ENCODE measurements around the gene FAHD2A.
"Not testable (repeated sequence)": the region's sequence is repeated elsewhere in the genome, so short reads cannot be mapped to it uniquely, and the experiment has no call there.

Gene FAHD2A

DNA sequence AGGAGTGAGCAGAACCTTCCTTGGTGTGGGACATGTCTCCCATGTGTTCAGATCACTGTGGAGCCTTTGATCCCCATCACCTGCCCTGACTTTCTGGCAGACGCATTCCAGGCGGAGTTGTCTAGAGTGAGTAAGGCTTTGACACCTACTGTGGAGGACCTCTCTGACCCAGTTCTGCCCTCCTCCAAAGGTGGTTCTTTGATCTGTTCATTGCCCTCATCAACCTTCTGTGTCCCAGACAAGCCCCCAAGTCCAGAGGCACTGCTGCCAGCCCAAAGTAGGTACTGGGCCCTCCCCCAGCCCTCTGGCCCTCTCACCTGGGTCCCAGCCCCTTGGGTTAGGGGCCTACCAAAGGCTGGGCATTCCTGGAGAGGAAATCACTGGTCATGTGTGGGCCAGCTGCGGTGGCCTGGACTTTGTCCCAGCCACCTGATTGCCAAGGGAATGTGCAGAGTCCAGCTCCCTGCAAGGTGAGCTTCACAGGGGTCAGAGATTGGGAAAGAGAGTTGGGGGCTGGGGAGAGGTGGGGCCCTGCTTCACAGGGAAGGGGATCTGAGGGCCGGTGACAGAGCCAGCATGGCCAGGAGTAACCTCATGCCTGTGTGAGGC is 12.1 kb upstream of the FAHD2A start:
- H3K4me1 ChIP-seq = no peaks in the 10 kb centered on the region
- no peak overlapping the region for H3K4me3 ChIP-seq
- no peaks in the 10 kb centered on the region for H3K36me3 ChIP-seq
- H3K27me3 ChIP-seq = no peaks in the 10 kb centered on the region
- no peaks in the 10 kb centered on the region for H3K9me3 ChIP-seq
- H3K27ac ChIP-seq = no peak overlapping the region
- no peak for TF ChIP-seq Cebpa-rat (IDR thresholded peaks at IDR 0.05)
- H4K20me1 ChIP-seq = no peaks in the 10 kb centered on the region
- no peak overlapping the region for H3K9ac ChIP-seq
- H3K4me2 ChIP-seq = no peak overlapping the region

DNA sequence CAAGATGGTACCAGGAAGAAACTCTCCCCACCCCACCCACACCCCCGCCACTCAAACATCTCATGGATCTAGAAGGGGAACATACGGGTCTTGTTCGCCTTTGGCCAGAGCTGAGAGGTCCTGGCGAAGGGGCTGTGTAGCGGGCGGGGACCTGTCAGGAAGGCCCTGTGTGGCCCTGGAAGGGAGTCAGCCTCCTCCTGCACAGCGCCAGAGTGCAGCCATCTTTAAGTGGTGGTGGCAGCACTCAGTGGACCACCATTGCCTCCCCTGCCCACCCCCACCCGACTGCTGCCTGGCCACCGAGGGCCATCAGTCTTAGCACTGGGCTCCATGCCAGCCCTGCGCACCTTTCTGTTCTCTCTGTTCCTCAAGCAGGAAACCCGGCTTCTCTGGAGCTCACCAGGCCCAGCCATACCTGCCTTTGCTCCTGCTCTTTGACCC is 11.6 kb upstream of the FAHD2A start:
- H4K20me1 ChIP-seq = no peaks in the 10 kb centered on the region
- no peaks in the 10 kb centered on the region for H3K9me3 ChIP-seq
- H3K27me3 ChIP-seq = no peaks in the 10 kb centered on the region
- H3K4me1 ChIP-seq = no peaks in the 10 kb centered on the region
- no peaks in the 10 kb centered on the region for H3K36me3 ChIP-seq
- H3K27ac ChIP-seq = no peak overlapping the region
- no peak for TF ChIP-seq Cebpa-rat (IDR thresholded peaks at IDR 0.05)
- no peak overlapping the region for H3K4me2 ChIP-seq
- H3K9ac ChIP-seq = no peak overlapping the region
- no peak overlapping the region for H3K4me3 ChIP-seq

- H3K27me3 ChIP-seq = no peaks in the 10 kb centered on the region
- no peaks in the 10 kb centered on the region for H3K9me3 ChIP-seq
- no peak overlapping the region for H3K27ac ChIP-seq
- H3K9ac ChIP-seq = no peak overlapping the region
- H3K4me2 ChIP-seq = no peak overlapping the region
- H3K4me3 ChIP-seq = no peak overlapping the region
- TF ChIP-seq Cebpa-rat (IDR thresholded peaks at IDR 0.05) = no peak
- no peaks in the 10 kb centered on the region for H3K36me3 ChIP-seq
- H4K20me1 ChIP-seq = no peaks in the 10 kb centered on the region
- no peaks in the 10 kb centered on the region for H3K4me1 ChIP-seq
Measured at GRCh38 chr2:95391641-95392310, 10.7 kb upstream of the FAHD2A start.

DNA sequence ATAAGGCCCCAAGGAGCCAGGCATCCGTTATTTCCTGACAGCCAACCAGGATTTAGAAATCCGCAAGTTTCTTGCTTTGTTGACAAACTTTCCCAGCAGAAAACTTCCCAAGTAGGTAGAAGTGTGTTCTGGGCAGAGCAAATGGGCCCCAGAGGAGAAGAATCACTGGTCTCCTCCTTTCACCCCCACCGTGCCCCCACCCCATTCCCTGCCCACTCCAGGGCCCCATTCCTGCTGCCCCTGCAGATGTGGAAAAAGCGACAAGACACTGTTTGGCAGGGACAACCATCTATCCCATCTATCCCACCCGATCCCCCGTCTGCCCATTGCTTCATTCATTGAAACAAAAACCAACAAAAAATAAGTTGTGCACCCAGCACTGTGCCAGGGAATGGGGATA is 10.2 kb upstream of the FAHD2A start:
- H3K9me3 ChIP-seq = no peaks in the 10 kb centered on the region
- no peaks in the 10 kb centered on the region for H3K36me3 ChIP-seq
- no peaks in the 10 kb centered on the region for H3K4me1 ChIP-seq
- no peak overlapping the region for H3K4me2 ChIP-seq
- H3K9ac ChIP-seq = no peak overlapping the region
- H3K27me3 ChIP-seq = no peaks in the 10 kb centered on the region
- no peaks in the 10 kb centered on the region for H4K20me1 ChIP-seq
- no peak overlapping the region for H3K4me3 ChIP-seq
- H3K27ac ChIP-seq = no peak overlapping the region
- TF ChIP-seq Cebpa-rat (IDR thresholded peaks at IDR 0.05) = no peak

GRCh38 chr2:95392730-95393455 is 9.6 kb upstream of the FAHD2A start:
- Histone ChIP-seq H3K4me3 (no peak overlapping the region), H3K36me3 (no peaks in the 10 kb centered on the region), H3K4me1 (no peaks in the 10 kb centered on the region), H3K9ac (no peak overlapping the region), H3K27me3 (no peaks in the 10 kb centered on the region), H3K9me3 (no peaks in the 10 kb centered on the region), H4K20me1 (no peaks in the 10 kb centered on the region), H3K27ac (no peak overlapping the region), H3K4me2 (no peak overlapping the region)
- TF ChIP-seq Cebpa-rat (IDR thresholded peaks at IDR 0.05) = no peak

DNA sequence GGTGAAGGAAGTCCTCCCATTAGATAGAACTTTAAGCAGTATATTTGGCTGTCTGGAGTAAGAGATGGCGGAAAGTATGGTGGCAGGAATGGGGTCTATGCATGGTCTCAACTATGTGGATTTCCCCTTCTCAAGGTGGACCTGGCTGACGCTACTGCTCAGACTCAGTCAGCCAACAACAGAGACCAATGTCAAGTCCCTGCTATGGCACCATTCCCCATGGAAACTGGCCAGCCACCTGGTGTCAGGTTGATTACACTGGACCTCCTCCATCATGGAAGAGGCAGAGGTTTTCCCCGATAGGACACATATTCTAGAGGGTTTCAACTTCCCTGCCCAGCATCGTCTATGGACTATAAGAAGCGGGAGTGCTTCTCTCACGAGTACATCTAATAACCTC is 8.6 kb upstream of the FAHD2A start:
- Histone ChIP-seq H3K4me1 (no peaks in the 10 kb centered on the region), H3K9me3 (no peaks in the 10 kb centered on the region), H3K4me2 (no peak overlapping the region), H3K27ac (no peak overlapping the region), H3K27me3 (no peaks in the 10 kb centered on the region), H3K9ac (no peak overlapping the region), H3K4me3 (no peak overlapping the region), H3K36me3 (no peaks in the 10 kb centered on the region), H4K20me1 (no peaks in the 10 kb centered on the region)
- TF ChIP-seq Cebpa-rat (IDR thresholded peaks at IDR 0.05) = no peak

GRCh38 chr2:95399061-95399460 is 3.4 kb upstream of the FAHD2A start:
- H3K9me3 ChIP-seq = no peaks in the 10 kb centered on the region
- H3K27me3 ChIP-seq = no peaks in the 10 kb centered on the region
- H3K4me1 ChIP-seq = peaks cover 19% of the 10 kb centered on the region
- no peak overlapping the region for H3K27ac ChIP-seq
- H3K4me3 ChIP-seq = no peak overlapping the region
- H3K4me2 ChIP-seq = no peak overlapping the region
- H3K36me3 ChIP-seq = no peaks in the 10 kb centered on the region
- TF ChIP-seq Cebpa-rat (IDR thresholded peaks at IDR 0.05) = no peak
- no peak overlapping the region for H3K9ac ChIP-seq
- H4K20me1 ChIP-seq = peaks cover 8% of the 10 kb centered on the region; the same call in 1 of the 2 replicates

DNA sequence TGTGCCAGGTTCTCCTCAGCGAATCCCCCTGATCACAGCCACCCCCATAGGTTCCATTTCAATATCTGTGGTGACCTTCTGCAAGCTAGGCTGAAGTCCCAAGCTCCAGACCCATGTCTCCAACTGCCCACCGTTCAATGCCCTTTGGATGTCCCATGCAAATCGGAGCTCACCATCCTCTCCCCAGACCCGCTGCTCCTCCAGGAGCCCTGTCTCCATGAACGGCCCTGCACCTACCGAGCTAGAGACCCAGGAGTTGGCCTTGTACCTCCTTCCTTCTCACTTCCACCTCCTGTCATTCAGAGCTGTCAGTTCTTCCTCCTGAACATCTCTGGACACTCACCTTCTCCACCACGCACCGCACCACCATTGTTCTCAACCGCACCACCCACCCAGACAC is 1.0 kb upstream of the FAHD2A start:
- H3K4me1 ChIP-seq = peaks cover 20% of the 10 kb centered on the region
- H3K9ac ChIP-seq = peak overlapping the region; percentile 88
- no peaks in the 10 kb centered on the region for H3K27me3 ChIP-seq
- H4K20me1 ChIP-seq = peaks cover 16% of the 10 kb centered on the region
- no peak overlapping the region for H3K27ac ChIP-seq
- TF ChIP-seq Cebpa-rat (IDR thresholded peaks at IDR 0.05) = no peak
- peak overlapping the region; percentile 91 for H3K4me3 ChIP-seq
- peaks cover 4% of the 10 kb centered on the region for H3K36me3 ChIP-seq
- no peaks in the 10 kb centered on the region for H3K9me3 ChIP-seq
- peak overlapping the region; percentile 92 for H3K4me2 ChIP-seq

DNA sequence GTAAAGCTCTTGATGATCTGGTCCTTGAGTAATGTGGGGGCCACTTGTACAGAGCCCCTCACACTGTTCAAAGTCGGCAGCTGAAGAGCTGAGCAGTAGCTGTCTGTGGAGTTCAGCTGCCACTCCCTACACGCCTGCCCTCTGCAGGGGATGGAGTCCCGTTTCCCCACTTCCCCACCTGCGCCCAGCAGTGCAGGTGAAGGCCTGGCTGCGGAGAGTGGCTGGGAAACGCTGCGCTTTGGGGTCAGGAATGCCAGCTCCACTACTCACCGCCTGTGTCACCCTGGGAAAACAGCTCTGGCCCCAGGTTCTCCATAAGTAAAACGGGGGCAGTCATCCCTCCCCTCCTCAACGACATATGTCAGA is 521 bp upstream of the FAHD2A start:
- not testable (repeated sequence) for H3K27me3 ChIP-seq, H3K9me3 ChIP-seq, H3K36me3 ChIP-seq
- Histone ChIP-seq H3K4me3 (peak overlapping the region; percentile 91), H3K27ac (peak overlapping the region; percentile 85), H4K20me1 (peaks cover 16% of the 10 kb centered on the region), H3K9ac (peak overlapping the region; percentile 88), H3K4me1 (peaks cover 20% of the 10 kb centered on the region), H3K4me2 (peak overlapping the region; percentile 92)

DNA sequence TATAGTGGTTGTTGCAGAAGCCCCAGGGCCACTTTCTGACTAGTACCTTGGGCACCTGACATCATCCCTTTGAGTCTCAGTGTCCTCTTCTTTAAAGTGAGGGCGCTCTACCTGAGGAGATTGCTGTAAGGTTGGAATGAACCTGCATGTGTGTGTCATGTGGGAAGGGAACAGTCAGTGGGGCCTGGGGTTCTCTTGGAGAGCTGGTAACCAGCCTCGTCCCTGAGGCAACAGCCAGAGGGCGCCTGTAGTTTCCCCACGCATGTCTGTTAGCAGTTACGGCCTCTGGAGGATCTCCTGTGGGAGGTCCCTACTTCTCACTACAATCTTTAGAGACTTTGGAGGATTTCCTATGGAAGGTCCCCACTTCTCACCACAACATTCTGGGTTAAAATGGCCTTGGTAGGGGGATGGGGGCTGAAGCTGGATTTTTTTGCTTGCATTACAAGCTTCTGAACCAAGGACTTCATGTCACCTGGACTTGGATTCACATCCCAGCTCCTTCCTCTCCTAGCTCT is 755 bp downstream of the FAHD2A start:
- Histone ChIP-seq H3K27ac (peak overlapping the region; percentile 85), H3K4me3 (peak overlapping the region; percentile 91), H4K20me1 (peaks cover 22% of the 10 kb centered on the region), H3K4me1 (peaks cover 20% of the 10 kb centered on the region), H3K4me2 (peak overlapping the region; percentile 92), H3K9ac (peak overlapping the region; percentile 88), H3K36me3 (peaks cover 19% of the 10 kb centered on the region)
- H3K27me3 ChIP-seq, H3K9me3 ChIP-seq: not testable (repeated sequence)

DNA sequence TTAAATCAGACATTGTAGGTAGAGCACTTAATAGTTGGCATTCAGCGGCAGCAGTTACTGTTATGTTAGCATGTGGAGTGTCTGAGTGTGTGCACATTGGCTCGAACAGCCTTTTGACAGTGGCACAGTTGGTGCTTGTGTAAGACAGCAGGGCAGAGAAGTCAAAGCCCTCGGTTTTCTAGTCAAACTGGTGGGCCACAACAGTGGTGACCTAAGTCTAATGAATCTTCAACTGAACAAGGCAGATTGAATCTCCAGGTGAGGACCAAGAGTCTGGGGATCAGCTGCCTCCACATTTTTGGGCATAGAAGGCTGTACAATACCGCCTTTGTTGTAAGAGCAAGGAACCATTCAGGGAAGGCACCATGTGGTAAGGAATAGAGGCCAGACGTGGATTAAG is 1.3 kb downstream of the FAHD2A start:
- peaks cover 20% of the 10 kb centered on the region for H3K4me1 ChIP-seq
- peak overlapping the region; percentile 88; the same call in 1 of the 2 replicates for H3K9ac ChIP-seq
- H3K36me3 ChIP-seq = peaks cover 25% of the 10 kb centered on the region
- H3K27me3 ChIP-seq, H3K27ac ChIP-seq, H3K9me3 ChIP-seq: not testable (repeated sequence)
- peak overlapping the region; percentile 91; the same call in 1 of the 2 replicates for H3K4me3 ChIP-seq
- H3K4me2 ChIP-seq = peak overlapping the region; percentile 92
- peaks cover 22% of the 10 kb centered on the region for H4K20me1 ChIP-seq

- H3K27me3 ChIP-seq, H3K9me3 ChIP-seq, H3K27ac ChIP-seq, H3K4me2 ChIP-seq, H3K9ac ChIP-seq, H3K4me3 ChIP-seq: not testable (repeated sequence)
- Histone ChIP-seq H4K20me1 (peaks cover 22% of the 10 kb centered on the region), H3K36me3 (peaks cover 32% of the 10 kb centered on the region), H3K4me1 (peaks cover 20% of the 10 kb centered on the region)
Measured at GRCh38 chr2:95404676-95405075, 2.2 kb downstream of the FAHD2A start.

DNA sequence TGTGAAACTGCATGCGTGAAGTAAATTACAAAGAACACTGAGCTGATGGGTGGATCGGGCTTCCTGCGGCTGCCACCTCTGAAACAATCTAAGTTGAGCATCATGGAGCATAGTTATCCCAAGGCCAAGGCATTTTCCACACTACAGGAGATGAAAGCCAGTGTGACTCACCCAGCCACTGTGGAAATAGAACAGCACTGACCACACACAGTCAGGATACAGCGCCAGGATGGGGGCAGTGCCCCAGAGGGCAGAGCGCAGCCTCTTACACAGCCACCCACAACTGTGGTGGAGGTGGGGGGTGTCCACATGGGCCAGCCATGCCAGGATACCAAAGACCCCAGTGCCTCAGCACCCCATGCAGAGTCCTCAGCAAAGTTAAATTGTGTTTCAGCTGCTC is 8.7 kb downstream of the FAHD2A start:
- H3K9ac ChIP-seq, H3K27me3 ChIP-seq, H3K27ac ChIP-seq, H3K9me3 ChIP-seq, H3K4me3 ChIP-seq: not testable (repeated sequence)
- Histone ChIP-seq H4K20me1 (peaks cover 29% of the 10 kb centered on the region; the same call in 1 of the 2 replicates), H3K4me2 (peak overlapping the region; percentile 37), H3K4me1 (peaks cover 10% of the 10 kb centered on the region), H3K36me3 (peaks cover 66% of the 10 kb centered on the region)
